Measurements from ENCODE around the gene TSPYL2. TPM values are rescaled to one million over a fixed set of nuclear protein-coding genes. Genes with fewer than 3 reads are reported as not detected.
A peak's percentile ranks its signal among the peaks of the same experiment; 100 is the strongest.

Gene TSPYL2
- total RNA-seq, 1 donor from 2014 or later = 99.0 TPM

GRCh38 chrX:53048169-53049126 is 33.7 kb upstream of the TSPYL2 start, which contains the start of gene GPR173:
GPR173 (plus strand) TSS chrX:53048789; CDS start chrX:53076622, 27,833 bp downstream.
- TF ChIP-seq CTCF (IDR thresholded peaks at IDR 0.05; ENCODE audit: unreplicated experiment) = no peak
- no peaks in the 10 kb centered on the region for H3K36me3 Mint-ChIP-seq
- peaks cover 10% of the 10 kb centered on the region for H3K4me1 Mint-ChIP-seq
- peaks cover 10% of the 10 kb centered on the region for H3K9me3 Mint-ChIP-seq
- DNase-seq (ENCODE audit: low spot score in 2 of 2, unreplicated experiment in 2 of 2) = no peak
- peak within 1 kb of the TSS; percentile 39 for H3K27ac Mint-ChIP-seq
- H3K4me3 Mint-ChIP-seq = peak within 1 kb of the TSS; percentile 71
- H3K27me3 Mint-ChIP-seq (ENCODE audit: low read depth) = no peaks in the 10 kb centered on the region

GRCh38 chrX:53049127-53049517 is 33.0 kb upstream of the TSPYL2 start:
- H3K4me1 Mint-ChIP-seq = peaks cover 10% of the 10 kb centered on the region
- H3K4me3 Mint-ChIP-seq = peak overlapping the region; percentile 68
- DNase-seq (ENCODE audit: low spot score in 2 of 2, unreplicated experiment in 2 of 2) = no peak

GRCh38 chrX:53050841-53051240 is 31.3 kb upstream of the TSPYL2 start:
- no peaks in the 10 kb centered on the region for H3K27me3 Mint-ChIP-seq (ENCODE audit: low read depth)
- H3K4me1 Mint-ChIP-seq = peaks cover 10% of the 10 kb centered on the region
- no peak for DNase-seq (ENCODE audit: low spot score in 2 of 2, unreplicated experiment in 2 of 2)
- no peaks in the 10 kb centered on the region for H3K36me3 Mint-ChIP-seq
- no peak overlapping the region for H3K27ac Mint-ChIP-seq
- no peak for TF ChIP-seq CTCF (IDR thresholded peaks at IDR 0.05; ENCODE audit: unreplicated experiment)
- no peak overlapping the region for H3K4me3 Mint-ChIP-seq
- peaks cover 1% of the 10 kb centered on the region for H3K9me3 Mint-ChIP-seq

More at GRCh38 chrX:53049127-53049517, 33.0 kb upstream of the TSPYL2 start:
- Mint-ChIP-seq H3K36me3 (no peaks in the 10 kb centered on the region), H3K27me3 (ENCODE audit: low read depth) (no peaks in the 10 kb centered on the region), H3K27ac (no peak overlapping the region), H3K9me3 (peaks cover 5% of the 10 kb centered on the region)
- no peak for TF ChIP-seq CTCF (IDR thresholded peaks at IDR 0.05; ENCODE audit: unreplicated experiment)

- no peak overlapping the region for H3K27ac Mint-ChIP-seq
- H3K4me3 Mint-ChIP-seq = no peak overlapping the region
- H3K9me3 Mint-ChIP-seq = peaks cover 9% of the 10 kb centered on the region
- no peak for DNase-seq (ENCODE audit: low spot score in 2 of 2, unreplicated experiment in 2 of 2)
- H3K4me1 Mint-ChIP-seq = peaks cover 2% of the 10 kb centered on the region
- H3K27me3 Mint-ChIP-seq (ENCODE audit: low read depth) = no peaks in the 10 kb centered on the region
- TF ChIP-seq CTCF (IDR thresholded peaks at IDR 0.05; ENCODE audit: unreplicated experiment) = no peak
- no peaks in the 10 kb centered on the region for H3K36me3 Mint-ChIP-seq
These were observed 26.8 kb upstream of the TSPYL2 start for GRCh38 chrX:53055244-53055849.

- H3K4me1 Mint-ChIP-seq = no peaks in the 10 kb centered on the region
- H3K27ac Mint-ChIP-seq = no peak overlapping the region
- no peak overlapping the region for H3K4me3 Mint-ChIP-seq
- peaks cover 10% of the 10 kb centered on the region for H3K9me3 Mint-ChIP-seq
- no peak for TF ChIP-seq CTCF (IDR thresholded peaks at IDR 0.05; ENCODE audit: unreplicated experiment)
- no peaks in the 10 kb centered on the region for H3K36me3 Mint-ChIP-seq
- DNase-seq (ENCODE audit: low spot score in 2 of 2, unreplicated experiment in 2 of 2) = no peak
- no peaks in the 10 kb centered on the region for H3K27me3 Mint-ChIP-seq (ENCODE audit: low read depth)
These were observed 25.9 kb upstream of the TSPYL2 start for GRCh38 chrX:53056292-53056691.
